ENCODE data around the gene TMEM231. TPM values are rescaled to one million over a fixed set of nuclear protein-coding genes. Genes with fewer than 3 reads are reported as not detected.

Gene TMEM231
- total and polyA plus RNA-seq, 9 donors = 9.2 to 36.9 (median 14.8) TPM

DNA sequence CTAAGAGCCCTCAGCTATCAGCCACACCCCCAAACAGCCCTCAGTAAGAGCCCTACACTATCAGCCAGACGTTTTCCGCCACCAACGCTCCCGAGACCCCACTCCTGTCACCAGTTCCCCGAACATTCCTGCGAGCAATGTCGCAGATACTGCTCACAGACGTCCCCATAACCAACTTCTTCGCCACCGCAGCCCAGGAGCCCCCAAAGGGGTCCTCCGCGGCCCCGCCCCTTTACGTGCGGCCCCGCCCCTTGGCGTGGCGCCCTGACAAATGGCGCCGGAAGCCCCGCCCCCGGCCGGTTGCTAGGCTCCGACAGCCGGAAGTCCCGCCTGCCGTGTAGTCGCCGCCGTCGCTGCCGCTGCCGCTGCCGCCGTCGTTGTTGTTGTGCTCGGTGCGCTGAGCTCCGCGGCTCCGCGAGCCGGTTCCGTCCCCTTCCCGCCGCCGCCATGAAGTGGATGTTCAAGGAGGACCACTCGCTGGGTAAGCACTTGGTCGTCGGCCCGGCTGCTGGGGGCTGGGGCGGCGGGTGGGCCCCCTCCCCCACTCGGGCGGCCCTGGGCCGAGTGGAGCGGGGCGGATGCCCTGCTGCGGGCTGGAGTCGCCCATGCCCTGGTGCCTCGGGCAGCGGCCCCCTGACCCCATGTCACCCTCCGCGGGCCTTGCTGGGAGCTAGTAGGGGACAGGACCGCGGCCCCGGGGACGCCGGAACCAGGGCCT lies 10.1 kb upstream of the TMEM231 start, which contains the start of gene GABARAPL2:
TSS of gene GABARAPL2 (plus strand) at position 340 of the 718 bp plus-strand sequence. CDS start at position 448, 108 bp downstream.
- TF ChIP-seq EP300 (IDR thresholded peaks at IDR 0.05) (no peak), POLR2A (IDR thresholded peaks at IDR 0.05) (peak; percentile 61)
- WGBS, 3 donors = 0 to 1% (median 0%) methylated on average over 14 to 69 of the region's 69 CpGs
- DNase-seq = peak; percentile 76 to 93 (median 88)
- intact Hi-C loops (cut with DNase I) = loop anchor here in 1 of 4 donors (10.0 kb wide), 1 partner anchor 59 kb away; the partner anchor contains the start of gene ADAT1
- no peaks in the 10 kb centered on the region for H3K27me3 ChIP-seq
- no peaks in the 10 kb centered on the region for H3K36me3 ChIP-seq
- peak within 1 kb of the TSS in 1 of 2 donors; percentile 31 for H3K27ac ChIP-seq
- H3K9me3 ChIP-seq = no peaks in the 10 kb centered on the region
- H3K4me1 ChIP-seq (ENCODE audit: insufficient read depth) = peaks cover 9% of the 10 kb centered on the region
- peak within 1 kb of the TSS; percentile 96 for H3K4me3 ChIP-seq

GRCh38 chr16:75565640-75566039 lies 9.6 kb upstream of the TMEM231 start:
- no peaks in the 10 kb centered on the region for H3K9me3 ChIP-seq
- no peak overlapping the region for H3K27ac ChIP-seq
- intact Hi-C loops (cut with DNase I) = loop anchor here in 1 of 4 donors (10.0 kb wide), 1 partner anchor 59 kb away; the partner anchor contains the start of gene ADAT1
- peaks cover 8% of the 10 kb centered on the region for H3K4me1 ChIP-seq (ENCODE audit: insufficient read depth)
- no peak for TF ChIP-seq POLR2A (IDR thresholded peaks at IDR 0.05)
- TF ChIP-seq CTCF (IDR thresholded peaks at IDR 0.05) = no peak
- no peak for TF ChIP-seq EP300 (IDR thresholded peaks at IDR 0.05)
- WGBS, 3 donors = 12 to 20% (median 13%) methylated on average over 15 of the region's 15 CpGs
- H3K27me3 ChIP-seq = no peaks in the 10 kb centered on the region
- no peak for DNase-seq
- H3K36me3 ChIP-seq = no peaks in the 10 kb centered on the region
- H3K4me3 ChIP-seq = peak overlapping the region; percentile 96

GRCh38 chr16:75559564-75560372 lies 3.7 kb upstream of the TMEM231 start:
- TF ChIP-seq EP300 (IDR thresholded peaks at IDR 0.05) (no peak), CTCF (IDR thresholded peaks at IDR 0.05) (no peak), POLR2A (IDR thresholded peaks at IDR 0.05) (no peak)
- H3K27me3 ChIP-seq = no peaks in the 10 kb centered on the region
- WGBS, 3 donors = 35 to 47% (median 36%) methylated on average over 10 of the region's 10 CpGs
- no peak for DNase-seq
- H3K4me1 ChIP-seq (ENCODE audit: insufficient read depth) = no peaks in the 10 kb centered on the region
- H3K9me3 ChIP-seq = no peaks in the 10 kb centered on the region
- H3K27ac ChIP-seq = no peak overlapping the region
- no peak overlapping the region for H3K4me3 ChIP-seq
- intact Hi-C loops (cut with DNase I) = loop anchor here in 1 of 4 donors (10.0 kb wide), 1 partner anchor 65 kb away; the partner anchor contains the start of gene ADAT1
- no peaks in the 10 kb centered on the region for H3K36me3 ChIP-seq

- no peak overlapping the region for H3K4me3 ChIP-seq
- DNase-seq = no peak
- no peaks in the 10 kb centered on the region for H3K36me3 ChIP-seq
- WGBS, 3 donors = 71 to 80% (median 80%) methylated on average over 2 of the region's 2 CpGs
- no peak overlapping the region for H3K27ac ChIP-seq
- no peaks in the 10 kb centered on the region for H3K9me3 ChIP-seq
- H3K4me1 ChIP-seq (ENCODE audit: insufficient read depth) = no peaks in the 10 kb centered on the region
- TF ChIP-seq CTCF (IDR thresholded peaks at IDR 0.05) (no peak), POLR2A (IDR thresholded peaks at IDR 0.05) (no peak), EP300 (IDR thresholded peaks at IDR 0.05) (no peak)
- intact Hi-C loops (cut with DNase I) = no loop called here
- no peaks in the 10 kb centered on the region for H3K27me3 ChIP-seq
Measured at GRCh38 chr16:75558846-75559401, 2.9 kb upstream of the TMEM231 start.
